SKM-1 (cell line): ENCODE data around the gene MAT1A.

Experiments
- DNase-seq: peaks from one replicate; lab custom pipeline; 2025; ENCODE audit not compliant: unreplicated experiment; lab: John Stamatoyannopoulos, UW

MAT1A gene

GRCh38 chr10:80283119-80283518 lies 6.3 kb downstream of the MAT1A start:
- DNase-seq, result no peak

DNA sequence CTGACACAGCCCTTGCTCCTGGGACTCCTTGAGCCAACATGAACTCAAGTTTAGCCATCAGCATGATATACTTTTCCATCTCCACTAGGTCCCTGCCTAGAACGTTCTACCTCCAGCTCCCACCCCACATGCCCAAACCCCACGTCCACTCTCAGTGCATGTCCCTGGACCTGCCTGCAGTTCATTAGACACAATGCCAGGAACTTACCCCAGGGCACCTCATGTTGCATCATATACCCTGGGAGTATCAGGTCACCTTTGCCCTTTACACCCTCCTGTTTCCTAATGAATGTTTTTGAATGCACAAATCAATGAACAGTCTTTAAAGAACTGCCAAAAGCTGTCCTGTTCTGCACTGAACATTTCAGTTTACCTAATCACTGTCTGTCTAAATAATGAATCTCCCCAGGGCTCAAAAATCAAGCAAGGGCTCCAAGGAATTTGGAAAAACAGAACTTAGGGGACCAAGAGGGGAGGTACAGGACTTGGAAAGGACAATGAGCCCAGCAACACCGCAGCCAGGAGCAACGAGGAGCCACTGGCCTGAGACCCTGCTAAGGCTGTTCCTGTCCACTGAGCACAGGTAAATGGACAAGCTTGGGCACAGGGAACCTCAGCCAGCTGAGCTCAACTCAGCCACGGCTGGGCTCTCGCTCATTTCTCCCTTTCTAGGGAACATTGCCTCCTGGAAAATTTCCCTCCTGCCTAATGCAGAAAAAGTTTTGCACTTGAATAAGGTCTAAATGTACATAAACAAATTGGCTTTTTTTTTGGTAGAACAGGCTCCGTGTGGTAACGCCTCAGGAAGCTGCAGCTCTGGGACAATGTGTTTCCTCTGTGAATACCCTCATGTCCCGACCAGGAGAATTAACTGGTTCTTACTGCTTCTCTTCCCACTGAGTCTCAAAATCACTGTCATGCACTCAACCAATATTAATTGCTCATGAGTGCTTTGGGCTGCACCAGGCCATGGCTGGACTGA lies 7.4 kb downstream of the MAT1A start:
- no peak for DNase-seq

GRCh38 chr10:80281292-80281691 lies 8.2 kb downstream of the MAT1A start:
- DNase-seq, result peak; percentile 26

DNA sequence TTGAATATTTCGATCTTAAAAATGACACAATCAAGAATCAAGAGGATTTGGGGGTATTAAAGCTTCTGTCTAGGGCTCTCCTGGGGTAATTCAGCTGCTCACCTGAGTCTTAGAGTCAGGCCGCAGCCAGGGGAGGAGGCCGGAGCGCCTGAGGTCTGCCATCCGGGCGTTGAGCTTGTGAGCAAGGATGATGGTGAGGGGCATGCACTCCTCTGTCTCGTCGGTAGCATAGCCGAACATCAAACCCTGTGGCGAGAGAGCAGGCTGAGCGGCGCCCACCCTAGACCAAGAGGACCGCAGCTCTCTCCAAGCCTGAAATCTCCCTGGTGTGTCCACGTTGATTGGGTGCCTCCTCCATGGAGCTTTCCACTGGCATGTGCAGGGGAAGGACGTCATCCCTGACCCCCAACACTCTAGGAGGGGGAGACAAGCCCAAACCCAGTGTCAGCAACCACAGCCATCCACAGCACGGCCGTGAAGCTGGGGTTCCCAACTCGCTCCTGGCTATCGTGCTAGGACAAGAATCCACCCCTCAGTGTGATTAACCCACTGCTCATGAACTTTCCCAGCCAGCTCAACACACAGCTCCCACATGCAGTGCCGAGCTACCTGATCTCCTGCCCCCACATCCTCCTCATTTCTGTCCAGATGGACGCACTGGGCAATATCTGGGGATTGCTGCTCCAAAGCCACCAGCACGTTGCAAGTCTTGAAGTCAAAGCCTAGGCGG lies 9.2 kb downstream of the MAT1A start:
- no peak for DNase-seq

DNA sequence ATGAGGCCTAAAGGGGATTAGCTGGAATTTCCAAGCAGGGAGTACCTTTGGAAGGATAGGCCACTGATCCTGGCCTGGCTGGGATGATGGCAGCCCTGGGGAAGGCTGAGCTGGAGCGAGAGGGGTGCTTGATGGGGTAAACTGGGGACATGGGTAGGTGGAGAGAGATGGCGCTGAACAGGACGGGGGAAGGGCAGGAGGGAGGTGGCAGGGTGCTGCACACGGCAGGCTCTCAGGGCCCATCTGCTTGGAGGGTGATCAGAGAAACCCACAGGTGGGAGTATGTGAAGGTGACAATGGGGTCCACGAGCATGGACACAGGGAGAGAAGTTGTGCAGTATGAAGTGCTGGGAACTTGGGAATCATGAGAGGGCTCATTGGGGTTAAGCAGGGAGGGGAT lies 10.3 kb downstream of the MAT1A start:
- DNase-seq, result no peak

DNA sequence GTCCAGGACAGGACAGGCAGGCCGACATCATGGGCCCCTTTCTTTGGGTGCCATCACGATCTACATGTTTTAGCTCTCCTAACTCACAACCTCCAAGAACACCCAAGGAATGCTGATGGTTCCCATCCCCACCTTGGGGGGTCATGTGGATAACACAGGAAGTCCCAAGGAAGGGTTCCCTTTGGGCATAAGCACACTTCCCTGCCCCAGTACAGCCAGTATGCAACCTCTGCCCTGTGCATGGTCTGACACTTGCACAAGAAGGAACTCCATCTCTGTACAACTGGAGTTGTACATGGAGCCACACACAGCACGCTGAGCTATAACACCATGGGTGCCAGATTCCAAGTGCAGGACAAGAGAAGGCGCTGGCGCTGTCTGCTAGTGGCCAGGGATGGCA lies 11.0 kb downstream of the MAT1A start:
- DNase-seq, result no peak

DNA sequence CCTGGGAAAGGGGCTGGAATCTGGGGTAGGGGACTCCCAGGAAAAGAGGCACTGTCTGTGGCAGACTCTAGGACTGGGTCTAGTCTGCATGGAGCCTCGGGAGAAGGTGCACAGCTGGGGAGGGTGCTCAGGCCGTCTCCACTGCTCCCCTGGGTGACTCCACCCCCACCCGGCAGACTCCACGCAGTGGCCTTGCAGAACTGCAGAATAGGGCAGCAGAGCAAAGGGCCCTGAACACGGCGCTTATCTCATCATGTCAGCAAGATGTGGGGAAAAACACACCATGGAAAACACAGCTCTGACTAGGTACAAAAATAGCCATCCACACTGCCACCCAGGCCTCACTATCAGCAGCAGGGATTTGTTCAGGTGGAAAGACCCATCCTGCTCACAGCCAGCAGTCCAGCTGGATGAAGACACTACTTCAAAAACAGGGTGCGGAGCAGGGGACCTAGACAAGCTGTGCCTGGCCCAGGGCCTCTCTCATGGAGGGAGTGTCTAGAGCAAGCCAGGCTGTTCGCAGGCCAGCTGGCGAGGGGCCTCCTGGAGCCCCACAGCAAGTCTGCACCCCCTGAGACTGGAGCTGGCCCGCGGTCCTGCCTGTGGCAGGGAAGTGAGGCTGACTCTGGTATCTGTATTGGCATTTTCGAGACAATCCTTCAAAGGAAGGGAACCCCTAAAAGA lies 11.7 kb downstream of the MAT1A start:
- no peak for DNase-seq

- DNase-seq, result no peak
Measured at GRCh38 chr10:80277016-80277415, 12.4 kb downstream of the MAT1A start.

GRCh38 chr10:80276335-80276734 lies 13.1 kb downstream of the MAT1A start:
- no peak for DNase-seq

- no peak for DNase-seq
Measured at GRCh38 chr10:80275756-80276155, 13.7 kb downstream of the MAT1A start.

DNA sequence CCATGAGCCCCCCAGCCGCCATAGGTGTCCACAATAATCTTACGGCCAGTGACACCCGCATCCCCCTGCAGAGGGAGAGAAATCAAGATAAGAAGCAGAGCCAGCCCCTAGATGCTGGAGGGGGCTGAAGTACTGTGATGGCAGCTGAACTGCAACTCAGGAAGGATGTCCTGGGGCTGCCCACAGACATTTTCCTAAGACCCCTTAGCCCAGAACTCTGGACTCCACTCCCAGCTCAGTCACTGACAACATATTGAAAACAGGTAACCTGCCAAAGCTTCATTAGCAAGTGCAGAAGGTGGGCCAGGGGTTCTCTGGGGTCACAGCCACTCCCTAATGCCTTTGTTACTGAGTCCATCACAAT lies 14.3 kb downstream of the MAT1A start:
- no peak for DNase-seq

DNA sequence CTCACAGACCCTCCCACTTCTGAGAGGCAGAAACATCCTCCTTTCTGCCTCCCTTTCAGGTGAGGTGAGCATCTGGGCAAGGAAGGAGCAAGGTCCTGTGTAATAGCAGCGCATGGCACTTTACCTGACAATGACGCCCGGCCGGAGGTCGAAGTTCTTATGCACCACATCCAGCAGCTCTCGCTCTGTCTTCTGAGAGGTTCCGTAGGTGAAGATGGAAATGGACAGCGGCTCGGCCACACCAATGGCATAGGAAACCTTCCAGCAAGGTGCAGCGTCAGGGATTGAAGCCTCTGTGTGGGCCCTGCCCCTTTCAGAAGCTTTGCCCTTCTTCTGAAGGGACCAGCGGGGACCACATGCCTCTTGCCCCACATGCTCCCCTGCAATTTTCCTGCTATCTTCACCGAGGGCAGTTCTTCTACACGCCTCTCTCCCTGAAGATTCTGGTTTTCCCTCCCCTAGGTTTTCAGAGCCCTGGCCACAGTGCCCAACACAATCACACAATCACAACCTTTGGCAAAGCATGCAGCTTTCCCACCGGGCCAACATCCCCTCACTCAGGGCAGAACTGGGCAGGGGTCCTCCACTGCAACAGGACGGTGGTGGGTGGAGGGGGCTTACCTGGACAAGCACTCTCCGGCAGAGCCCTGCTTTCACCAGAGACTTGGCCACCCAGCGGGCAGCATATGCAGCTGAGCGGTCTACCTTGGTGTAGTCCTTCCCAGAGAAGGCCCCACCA lies 14.9 kb downstream of the MAT1A start:
- DNase-seq, result no peak

GRCh38 chr10:80273523-80274170 lies 15.8 kb downstream of the MAT1A start:
- DNase-seq, result no peak

GRCh38 chr10:80272793-80273522 lies 16.5 kb downstream of the MAT1A start:
- DNase-seq, result no peak

DNA sequence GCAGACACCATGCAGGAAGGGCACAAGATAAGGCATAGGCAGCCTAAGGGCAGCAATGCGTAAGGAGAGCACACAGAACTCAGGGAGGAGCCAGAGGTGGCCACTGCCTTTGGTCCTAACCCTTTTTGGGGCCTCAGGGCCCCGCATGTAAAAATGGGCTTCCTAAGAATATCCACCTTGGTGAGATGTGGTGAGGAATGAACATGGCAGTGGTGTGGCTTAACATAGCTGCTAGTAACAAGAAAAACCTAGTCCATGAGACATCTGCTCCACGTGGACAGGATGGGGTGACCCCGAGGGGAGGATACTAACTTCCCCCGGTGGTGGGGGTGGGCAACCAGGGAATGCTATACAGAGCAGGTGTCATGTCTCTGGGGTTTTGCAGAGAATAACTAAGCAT lies 18.0 kb downstream of the MAT1A start:
- no peak for DNase-seq

DNA sequence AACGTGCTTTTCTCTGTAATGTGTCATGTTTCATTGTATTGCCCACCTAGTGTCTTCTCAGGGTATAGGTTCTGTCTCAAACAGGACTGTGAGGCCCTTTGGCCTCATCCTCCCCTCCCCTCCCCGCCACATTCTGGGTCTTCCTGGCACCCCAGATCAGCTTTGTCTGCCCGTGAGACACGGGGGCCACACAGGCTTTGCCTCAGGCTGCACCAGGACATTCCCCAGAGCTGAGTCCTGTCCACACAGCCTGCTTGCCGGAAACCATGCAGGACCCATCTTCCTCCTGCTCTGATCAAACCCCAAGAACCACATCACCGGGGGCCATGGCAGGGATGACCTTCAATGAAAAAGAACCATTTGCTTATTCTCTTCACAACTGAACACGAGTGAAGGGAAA lies 18.6 kb downstream of the MAT1A start:
- no peak for DNase-seq

DNA sequence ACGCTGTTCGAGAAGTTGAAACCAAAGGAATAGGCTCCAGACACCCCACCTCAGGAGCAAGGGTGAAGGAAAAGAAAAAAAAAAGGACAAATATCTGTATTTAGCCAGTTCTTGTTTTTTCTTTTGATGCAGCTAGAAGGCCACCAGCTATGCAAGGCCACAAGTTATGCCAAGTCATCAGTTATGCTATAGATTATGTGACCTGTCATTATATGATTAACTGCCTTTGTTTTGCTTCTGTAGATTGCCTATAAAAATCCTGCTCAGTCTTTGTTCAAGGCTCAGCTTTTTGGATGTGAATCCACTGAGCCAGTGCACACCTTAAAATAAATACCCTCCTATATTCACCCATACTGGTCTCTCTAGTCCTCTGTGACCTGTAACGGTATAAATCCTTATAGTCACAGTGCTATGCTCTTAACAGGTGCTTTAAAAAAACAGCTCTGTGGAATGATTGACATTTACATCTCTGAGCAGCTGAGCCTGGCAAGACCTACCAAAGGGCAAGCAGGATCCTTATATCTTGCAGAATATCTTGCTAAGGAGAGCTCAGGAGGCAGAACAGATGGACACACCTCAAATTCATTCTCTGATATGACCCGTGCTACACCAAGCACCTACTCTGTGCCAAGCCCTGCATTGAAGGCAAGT lies 20.4 kb downstream of the MAT1A start:
- DNase-seq, result no peak

DNA sequence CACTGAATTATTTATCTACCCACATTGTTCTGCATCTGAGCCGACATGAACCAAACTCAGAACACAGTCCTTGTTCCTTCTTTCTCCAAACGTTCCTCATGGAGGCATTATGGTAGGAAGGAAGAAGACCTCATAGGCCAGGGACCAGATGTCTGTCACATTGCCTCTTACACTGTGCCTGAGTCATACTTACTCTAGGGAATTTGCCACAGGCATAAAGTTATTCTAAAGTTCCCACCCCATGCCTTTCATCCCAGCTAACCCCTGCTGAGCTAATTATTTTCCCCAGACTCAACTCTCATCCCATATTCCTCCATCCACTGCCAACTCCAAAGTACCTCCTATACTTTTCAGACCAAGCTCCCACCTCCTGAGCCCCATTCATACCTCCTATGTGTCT lies 21.2 kb downstream of the MAT1A start:
- no peak for DNase-seq

- no peak for DNase-seq
Measured at GRCh38 chr10:80266513-80266863, 23.0 kb downstream of the MAT1A start.
